VCaP (cell line): ENCODE data around the gene SNAI3.

Experiments used
- H3K27ac ChIP-seq: fragments of 450-650 bp; 2 replicates; pipeline ENCODE4 v1.5.1; 2017
- CTCF ChIP-seq: fragments of 450-650 bp; conservative IDR thresholded peaks from 2 replicates; pipeline ENCODE4 v1.5.1; 2017; ENCODE audit warnings: mild to moderate bottlenecking, moderate library complexity

Gene SNAI3

GRCh38 chr16:88642881-88643643 lies 43.2 kb downstream of the SNAI3 start:
- no peak overlapping the region for H3K27ac ChIP-seq
- no peak for TF ChIP-seq CTCF

- H3K27ac ChIP-seq: no peak overlapping the region
- TF ChIP-seq CTCF: no peak
Observed at GRCh38 chr16:88640498-88641247, 45.6 kb downstream of the SNAI3 start.

- no peak for TF ChIP-seq CTCF
- H3K27ac ChIP-seq: no peak overlapping the region
Observed at GRCh38 chr16:88640039-88640495, 46.2 kb downstream of the SNAI3 start.

GRCh38 chr16:88639231-88640038 lies 46.9 kb downstream of the SNAI3 start:
- no peak for TF ChIP-seq CTCF
- H3K27ac ChIP-seq: no peak overlapping the region

- no peak for TF ChIP-seq CTCF
- no peak within 1 kb of the TSS for H3K27ac ChIP-seq
Observed at GRCh38 chr16:88638323-88639230, 47.7 kb downstream of the SNAI3 start, which contains the start of gene IL17C. TSS of gene IL17C (plus strand) at chr16:88638572. CDS start at chr16:88638642, 70 bp downstream.

GRCh38 chr16:88636488-88637265 lies 49.6 kb downstream of the SNAI3 start:
- no peak for TF ChIP-seq CTCF
- no peak overlapping the region for H3K27ac ChIP-seq
